ENCODE results near the gene WHRN. TPM values are rescaled to one million over a fixed set of nuclear protein-coding genes. Genes with fewer than 3 reads are reported as not detected.

Gene WHRN
- total RNA-seq, 1 donor from 2014 or later: 0.80 TPM

DNA sequence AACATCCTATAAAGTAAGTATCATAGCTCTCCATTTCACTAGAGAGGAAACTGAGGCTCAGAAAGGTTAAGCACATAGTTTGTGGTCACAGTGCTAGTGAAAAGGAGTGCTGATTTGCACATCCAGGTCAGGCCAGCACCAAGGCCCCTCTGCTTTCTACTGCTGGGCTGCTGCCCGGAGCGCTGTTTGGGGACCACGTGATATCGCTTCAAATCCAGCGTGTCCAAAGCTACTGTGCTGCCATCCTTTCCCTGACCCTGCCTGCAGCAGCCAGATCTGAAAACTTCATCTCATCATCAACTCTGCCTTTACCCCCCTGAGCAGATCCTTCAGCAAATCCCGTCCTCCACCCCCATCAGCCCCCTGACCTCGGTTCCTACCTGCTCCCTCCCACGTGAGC is 76.8 kb downstream of the WHRN start:
- intact Hi-C loops (cut with micrococcal nuclease): no loop called here
- TF ChIP-seq, protein P1, sequence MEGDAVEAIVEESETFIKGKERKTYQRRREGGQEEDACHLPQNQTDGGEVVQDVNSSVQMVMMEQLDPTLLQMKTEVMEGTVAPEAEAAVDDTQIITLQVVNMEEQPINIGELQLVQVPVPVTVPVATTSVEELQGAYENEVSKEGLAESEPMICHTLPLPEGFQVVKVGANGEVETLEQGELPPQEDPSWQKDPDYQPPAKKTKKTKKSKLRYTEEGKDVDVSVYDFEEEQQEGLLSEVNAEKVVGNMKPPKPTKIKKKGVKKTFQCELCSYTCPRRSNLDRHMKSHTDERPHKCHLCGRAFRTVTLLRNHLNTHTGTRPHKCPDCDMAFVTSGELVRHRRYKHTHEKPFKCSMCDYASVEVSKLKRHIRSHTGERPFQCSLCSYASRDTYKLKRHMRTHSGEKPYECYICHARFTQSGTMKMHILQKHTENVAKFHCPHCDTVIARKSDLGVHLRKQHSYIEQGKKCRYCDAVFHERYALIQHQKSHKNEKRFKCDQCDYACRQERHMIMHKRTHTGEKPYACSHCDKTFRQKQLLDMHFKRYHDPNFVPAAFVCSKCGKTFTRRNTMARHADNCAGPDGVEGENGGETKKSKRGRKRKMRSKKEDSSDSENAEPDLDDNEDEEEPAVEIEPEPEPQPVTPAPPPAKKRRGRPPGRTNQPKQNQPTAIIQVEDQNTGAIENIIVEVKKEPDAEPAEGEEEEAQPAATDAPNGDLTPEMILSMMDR (IDR thresholded peaks at IDR 0.05; ENCODE audit: borderline replicate concordance): no peak
- Histone ChIP-seq H3K9me3 (replicated peaks) (no peaks in the 10 kb centered on the region), H3K4me1 (no peaks in the 10 kb centered on the region), H3K27ac (replicated peaks) (no peak overlapping the region), H3K4me3 (no peak overlapping the region), H3K36me3 (no peaks in the 10 kb centered on the region), H3K27me3 (ENCODE audit: low read depth) (peaks cover 90% of the 10 kb centered on the region)
- DNase-seq: no peak

DNA sequence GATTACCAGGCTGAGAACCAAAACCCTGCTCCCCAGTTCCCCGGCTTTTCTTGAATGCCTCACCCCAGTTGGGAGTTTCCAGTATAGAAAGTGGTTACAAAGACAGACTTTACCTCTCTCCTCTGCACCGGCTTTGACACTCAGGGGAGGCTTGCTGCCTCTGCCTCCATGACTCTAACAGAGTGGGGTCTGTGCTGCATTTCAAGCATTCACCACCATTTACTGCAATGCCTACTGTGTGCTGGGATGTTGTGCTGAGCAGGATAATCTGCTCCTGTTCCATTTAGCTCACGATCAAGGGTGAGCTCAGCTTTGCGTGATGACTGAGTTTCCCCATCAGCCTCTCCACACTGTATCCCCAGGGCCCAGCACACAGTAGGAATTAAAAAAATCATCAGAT is 77.6 kb downstream of the WHRN start:
- H3K36me3 ChIP-seq: no peaks in the 10 kb centered on the region
- intact Hi-C loops (cut with micrococcal nuclease): no loop called here
- H3K27me3 ChIP-seq (ENCODE audit: low read depth): peaks cover 90% of the 10 kb centered on the region
- H3K27ac ChIP-seq (replicated peaks): no peak overlapping the region
- no peaks in the 10 kb centered on the region for H3K4me1 ChIP-seq
- DNase-seq: no peak
- no peak overlapping the region for H3K4me3 ChIP-seq
- TF ChIP-seq, protein P1 (IDR thresholded peaks at IDR 0.05; ENCODE audit: borderline replicate concordance): no peak
- no peaks in the 10 kb centered on the region for H3K9me3 ChIP-seq (replicated peaks)

DNA sequence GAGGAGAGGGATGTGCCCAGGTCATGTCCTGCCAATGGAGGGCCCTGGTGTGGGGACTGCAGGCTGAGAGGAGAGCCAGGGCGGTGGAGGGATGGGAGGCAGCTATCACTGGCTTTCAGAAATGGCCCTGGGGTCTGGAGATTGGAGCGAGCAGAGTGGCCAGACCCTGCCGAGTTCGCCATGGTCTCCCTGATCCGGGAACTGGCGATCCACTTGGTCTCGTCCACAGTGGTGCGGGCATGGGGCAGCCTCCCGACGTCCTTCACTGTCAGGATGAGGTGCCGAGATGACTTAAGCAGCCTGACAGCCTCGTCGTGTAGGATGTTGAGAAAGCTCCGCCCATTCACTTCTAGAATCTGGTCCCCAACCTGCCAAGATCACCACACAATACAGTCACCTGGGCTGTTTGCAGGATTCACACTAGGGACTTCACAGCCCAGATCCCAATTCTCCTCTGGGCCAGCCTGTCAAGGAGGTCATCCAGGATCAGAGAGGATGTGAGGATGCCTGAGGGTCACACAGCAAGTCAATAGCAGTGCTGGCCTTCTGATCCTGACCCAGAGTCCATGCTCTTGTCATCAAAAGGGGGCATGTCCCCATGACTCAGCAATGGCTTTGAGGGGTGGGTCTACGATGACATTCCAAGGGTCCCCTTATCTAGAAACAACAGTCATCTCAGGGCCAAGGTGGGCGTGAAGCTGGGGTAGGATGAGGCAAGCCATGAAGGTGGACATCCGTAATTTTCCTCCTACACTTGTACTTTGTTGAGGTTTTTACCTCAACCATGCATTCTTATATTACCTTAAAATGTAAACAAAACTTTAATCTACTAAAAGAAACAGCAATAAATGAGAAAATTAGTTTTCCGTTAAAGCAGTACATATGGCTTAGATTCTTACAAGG is 79.0 kb downstream of the WHRN start:
- no peaks in the 10 kb centered on the region for H3K9me3 ChIP-seq (replicated peaks)
- H3K27me3 ChIP-seq (ENCODE audit: low read depth): peaks cover 82% of the 10 kb centered on the region
- H3K4me3 ChIP-seq: no peak overlapping the region
- H3K27ac ChIP-seq (replicated peaks): no peak overlapping the region
- H3K36me3 ChIP-seq: no peaks in the 10 kb centered on the region
- TF ChIP-seq, protein P1 (IDR thresholded peaks at IDR 0.05; ENCODE audit: borderline replicate concordance): no peak
- no peak for DNase-seq
- H3K4me1 ChIP-seq: no peaks in the 10 kb centered on the region
- intact Hi-C loops (cut with micrococcal nuclease): no loop called here

DNA sequence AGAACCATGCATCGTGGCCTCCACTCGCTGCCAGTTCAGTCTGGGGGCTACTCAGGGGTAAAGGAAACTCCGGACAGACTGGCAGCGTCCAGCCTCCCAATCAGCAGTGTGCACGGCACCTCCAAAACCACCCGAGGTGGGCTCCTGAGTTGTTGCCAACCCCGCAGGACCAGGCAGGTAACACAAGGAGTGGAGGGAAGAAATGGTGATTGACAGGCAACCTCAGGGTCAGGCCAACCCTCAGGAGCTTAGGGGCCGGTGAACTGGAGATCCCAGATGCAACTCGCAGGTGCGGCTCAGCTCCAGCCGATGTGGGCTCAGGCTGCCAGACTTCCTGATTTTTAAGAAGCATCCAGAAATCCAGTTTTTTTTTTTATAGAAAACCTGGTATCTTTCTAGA is 80.1 kb downstream of the WHRN start:
- Histone ChIP-seq H3K4me1 (no peaks in the 10 kb centered on the region), H3K27ac (replicated peaks) (no peak overlapping the region), H3K27me3 (ENCODE audit: low read depth) (peaks cover 76% of the 10 kb centered on the region), H3K4me3 (no peak overlapping the region), H3K36me3 (no peaks in the 10 kb centered on the region), H3K9me3 (replicated peaks) (no peaks in the 10 kb centered on the region)
- TF ChIP-seq, protein P1 (IDR thresholded peaks at IDR 0.05; ENCODE audit: borderline replicate concordance): no peak
- intact Hi-C loops (cut with micrococcal nuclease): no loop called here
- no peak for DNase-seq

DNA sequence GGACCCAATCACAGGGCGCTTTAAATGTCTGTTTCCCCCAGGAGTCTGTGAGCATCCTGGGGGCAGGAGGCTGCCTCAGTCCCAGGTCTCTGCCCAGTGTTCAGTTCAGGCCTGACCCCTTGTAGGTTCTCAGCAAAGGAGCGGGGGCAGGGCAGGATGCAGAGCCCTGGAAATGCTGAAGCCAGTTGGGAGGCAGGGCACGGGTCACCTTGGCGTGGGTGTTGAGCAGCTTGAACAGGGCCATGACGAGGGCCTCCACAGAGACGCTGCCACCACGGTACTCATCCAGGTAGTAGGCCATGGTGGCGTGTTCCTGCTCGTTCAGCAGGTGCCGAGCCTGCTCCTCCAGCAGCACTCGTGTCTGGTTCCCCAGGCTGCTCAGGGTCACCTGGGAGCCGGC is 81.1 kb downstream of the WHRN start:
- Histone ChIP-seq H3K36me3 (no peaks in the 10 kb centered on the region), H3K4me3 (no peak overlapping the region), H3K4me1 (no peaks in the 10 kb centered on the region), H3K27ac (replicated peaks) (no peak overlapping the region), H3K9me3 (replicated peaks) (no peaks in the 10 kb centered on the region), H3K27me3 (ENCODE audit: low read depth) (peaks cover 76% of the 10 kb centered on the region)
- intact Hi-C loops (cut with micrococcal nuclease): no loop called here
- TF ChIP-seq, protein P1 (IDR thresholded peaks at IDR 0.05; ENCODE audit: borderline replicate concordance): no peak
- no peak for DNase-seq
